Astrocyte (in vitro differentiated cells and primary cell): Measurements from ENCODE around the gene BACH2.

Experiments used
- CTCF ChIP-seq: IDR thresholded peaks from 2 replicates; pipeline ENCODE4 v1.5.1; 2011; ENCODE audit warnings: low read depth, mild to moderate bottlenecking, inconsistent platforms, low read length, moderate library complexity; ENCODE audit not compliant: insufficient read depth
- EZH2 ChIP-seq: IDR thresholded peaks from 2 replicates; pipeline ENCODE4 v1.6.1; 2012; ENCODE audit warnings: mild to moderate bottlenecking, low read length, inconsistent platforms; ENCODE audit not compliant: insufficient read depth

GRCh38 chr6:89980353-89980752 lies 316.3 kb downstream of the BACH2 start:
- TF ChIP-seq CTCF (no peak), EZH2 (no peak)
